Left lung (tissue), 10 donors: ENCODE data around the gene MAN1A1. TPM values are rescaled to one million over a fixed set of nuclear protein-coding genes. Genes with fewer than 3 reads are reported as not detected.

ENCODE experiments used
- ATAC-seq: fragments of 200-7000 bp; cut with Tn5 transposase; one replicate; pipeline ENCODE4 v1.9.1; 2020; ENCODE audit warnings: moderate library complexity
- DNase-seq, 4 donors: peaks; one replicate each; pipeline ENCODE4 v3.0.0-alpha.2; 2013 to 2020
- H3K27ac ChIP-seq, 2 donors: fragments of 200-600 bp; sonication (generic) in 1 of 2; one replicate each; pipeline versions ENCODE4 v1.5.0 to v1.8.0; 2020 to 2021
- H3K27me3 ChIP-seq, 2 donors: fragments of 200-600 bp; sonication (generic) in 1 of 2; one replicate each; pipeline versions ENCODE4 v1.5.0 to v1.8.0; 2020 to 2021
- H3K36me3 ChIP-seq, 2 donors: fragments of 200-600 bp; sonication (generic) in 1 of 2; one replicate each; pipeline versions ENCODE4 v1.5.0 to v1.8.0; 2020 to 2021
- H3K4me1 ChIP-seq, 2 donors: fragments of 200-600 bp; one replicate each; pipeline ENCODE4 v1.8.0; 2021
- H3K4me3 ChIP-seq, 2 donors: fragments of 200-600 bp; sonication (generic) in 1 of 2; one replicate each; pipeline versions ENCODE4 v1.5.0 to v1.8.0; 2020 to 2021; ENCODE audit warnings: mild to moderate bottlenecking in 1 of 2
- H3K9me3 ChIP-seq, 2 donors: fragments of 200-600 bp; sonication (generic) in 1 of 2; one replicate each; pipeline versions ENCODE4 v1.5.0 to v1.8.0; 2020 to 2021
- intact Hi-C, 2 donors: fragments of 100-400 bp; cut with DNase I; formaldehyde crosslinking; loops; one replicate each; pipeline versions ENCODE4 v1.11.2 to v1.14.2; 2022
- polyA plus RNA-seq, 6 donors: library from polyadenylated mRNA; unstranded; fragments of 120-200 nt; gene quantifications; one replicate each; pipeline ENCODE4 v1.2.1, GENCODE V29; 2013; ENCODE audit not compliant: insufficient read length in 6 of 6
- total RNA-seq, 2 donors: library from RNA; stranded (reverse); fragmentation: NEBNext Ultra II Directional; extraction: Animal tissue kit (Norgen Biotek cat#: 25700); gene quantifications; one replicate each; pipeline ENCODE4 v1.2.1, GENCODE V29; 2021
- TF ChIP-seq, protein P1 (sequence below), 2 donors: fragments of 200-600 bp; sonication (generic) in 1 of 2; IDR thresholded peaks; one replicate each; pipeline versions ENCODE4 v1.5.0 to v1.8.0; 2021; ENCODE audit warnings: antibody characterized with exemption in 2 of 2
- donor health status: DM: no; HTN: yes; CAD: no.
- donor health status: DM: no; HTN: no; CAD: no.

The MAN1A1 gene
- total and polyA plus RNA-seq, 8 donors, result 49.6 to 76.6 (median 58.1) TPM

DNA sequence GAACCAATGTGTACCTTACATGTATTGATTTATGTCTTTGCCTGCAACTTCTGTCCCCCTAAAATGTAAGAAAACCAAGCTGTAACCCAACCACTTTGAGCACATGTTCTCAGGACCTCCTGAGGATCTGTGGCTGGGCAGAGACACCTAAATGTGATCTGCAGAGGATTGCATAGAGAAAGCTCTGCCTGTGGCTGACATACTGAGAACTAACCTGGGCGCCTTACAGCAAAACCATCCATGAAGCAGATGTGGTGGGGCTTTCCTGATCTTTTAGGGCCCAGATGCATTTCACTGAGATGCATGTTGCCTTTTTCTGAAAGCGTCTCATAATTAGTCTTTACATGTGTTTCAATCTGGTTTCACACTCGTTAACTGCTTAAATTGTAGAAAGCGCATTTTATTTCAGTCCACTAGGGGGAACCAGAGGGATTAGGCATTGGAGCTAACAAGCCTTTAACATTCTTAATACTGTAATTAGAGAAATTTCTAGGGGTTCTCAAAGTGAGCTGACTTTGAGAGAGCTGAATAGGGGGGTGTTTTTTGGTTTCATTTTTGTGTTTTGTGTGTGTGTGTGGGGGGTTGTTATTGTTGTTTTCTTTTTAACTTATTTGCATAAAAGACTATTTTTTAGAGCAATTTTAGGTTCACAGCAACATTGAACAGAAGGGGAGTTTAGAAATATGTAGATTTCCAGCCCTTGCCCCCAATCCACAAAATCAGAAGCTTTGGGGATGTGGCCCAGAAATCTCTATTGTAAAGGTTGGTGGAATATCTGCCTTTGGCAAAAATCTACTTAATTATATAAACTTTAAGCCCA lies 220.2 kb downstream of the MAN1A1 start:
- TF ChIP-seq, protein P1, sequence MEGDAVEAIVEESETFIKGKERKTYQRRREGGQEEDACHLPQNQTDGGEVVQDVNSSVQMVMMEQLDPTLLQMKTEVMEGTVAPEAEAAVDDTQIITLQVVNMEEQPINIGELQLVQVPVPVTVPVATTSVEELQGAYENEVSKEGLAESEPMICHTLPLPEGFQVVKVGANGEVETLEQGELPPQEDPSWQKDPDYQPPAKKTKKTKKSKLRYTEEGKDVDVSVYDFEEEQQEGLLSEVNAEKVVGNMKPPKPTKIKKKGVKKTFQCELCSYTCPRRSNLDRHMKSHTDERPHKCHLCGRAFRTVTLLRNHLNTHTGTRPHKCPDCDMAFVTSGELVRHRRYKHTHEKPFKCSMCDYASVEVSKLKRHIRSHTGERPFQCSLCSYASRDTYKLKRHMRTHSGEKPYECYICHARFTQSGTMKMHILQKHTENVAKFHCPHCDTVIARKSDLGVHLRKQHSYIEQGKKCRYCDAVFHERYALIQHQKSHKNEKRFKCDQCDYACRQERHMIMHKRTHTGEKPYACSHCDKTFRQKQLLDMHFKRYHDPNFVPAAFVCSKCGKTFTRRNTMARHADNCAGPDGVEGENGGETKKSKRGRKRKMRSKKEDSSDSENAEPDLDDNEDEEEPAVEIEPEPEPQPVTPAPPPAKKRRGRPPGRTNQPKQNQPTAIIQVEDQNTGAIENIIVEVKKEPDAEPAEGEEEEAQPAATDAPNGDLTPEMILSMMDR (IDR thresholded peaks at IDR 0.05), result peak; percentile 61 to 83
- Histone ChIP-seq H3K4me3 (no peak overlapping the region), H3K36me3 (no peaks in the 10 kb centered on the region), H3K27ac (peak overlapping the region in 1 of 2 donors; percentile 39), H3K9me3 (no peaks in the 10 kb centered on the region), H3K27me3 (no peaks in the 10 kb centered on the region), H3K4me1 (peaks cover 15 to 25% of the 10 kb centered on the region in 2 donors)
- ATAC-seq (peak; percentile 90), DNase-seq (peak in 2 of 4 donors; percentile 59 to 75)
- intact Hi-C loops, result no loop called here

DNA sequence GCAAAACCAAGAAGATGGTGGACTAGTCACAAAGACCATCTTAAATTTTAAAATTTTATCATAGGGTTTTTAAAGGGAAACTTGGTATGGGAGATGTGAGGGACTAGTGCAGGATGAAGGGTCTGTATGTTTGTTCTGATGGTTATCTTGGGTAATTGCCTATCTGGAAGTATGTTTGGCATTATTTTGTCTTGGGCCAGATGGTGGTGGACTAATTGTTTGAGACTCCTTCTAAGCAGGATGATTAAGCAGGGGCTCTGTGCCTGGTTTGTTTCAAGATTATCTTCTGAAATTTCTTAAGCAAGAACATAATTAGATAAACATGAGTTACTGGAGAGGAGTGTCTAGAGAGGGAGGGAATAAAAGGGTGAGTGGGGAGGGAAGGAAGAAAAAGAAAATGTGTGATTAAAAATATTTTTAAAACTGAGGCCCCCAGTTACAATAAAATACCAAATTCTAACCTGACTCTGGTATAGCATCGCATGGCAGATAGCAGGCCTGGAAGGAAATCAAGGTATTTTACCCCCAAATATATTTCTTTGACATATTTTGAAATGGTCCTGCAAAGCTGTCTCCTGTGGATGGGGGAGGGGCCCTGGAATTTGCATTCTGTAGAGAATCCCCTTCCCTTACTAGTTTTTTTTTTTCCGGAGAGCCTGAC lies 221.2 kb downstream of the MAN1A1 start:
- no peaks in the 10 kb centered on the region for H3K36me3 ChIP-seq
- no peak for DNase-seq
- no peak for ATAC-seq
- TF ChIP-seq, protein P1 (IDR thresholded peaks at IDR 0.05), result no peak
- no peaks in the 10 kb centered on the region for H3K27me3 ChIP-seq
- peaks cover 15 to 25% of the 10 kb centered on the region in 2 donors for H3K4me1 ChIP-seq
- H3K4me3 ChIP-seq, result no peak overlapping the region
- intact Hi-C loops, result no loop called here
- H3K9me3 ChIP-seq, result no peaks in the 10 kb centered on the region
- H3K27ac ChIP-seq, result no peak overlapping the region

DNA sequence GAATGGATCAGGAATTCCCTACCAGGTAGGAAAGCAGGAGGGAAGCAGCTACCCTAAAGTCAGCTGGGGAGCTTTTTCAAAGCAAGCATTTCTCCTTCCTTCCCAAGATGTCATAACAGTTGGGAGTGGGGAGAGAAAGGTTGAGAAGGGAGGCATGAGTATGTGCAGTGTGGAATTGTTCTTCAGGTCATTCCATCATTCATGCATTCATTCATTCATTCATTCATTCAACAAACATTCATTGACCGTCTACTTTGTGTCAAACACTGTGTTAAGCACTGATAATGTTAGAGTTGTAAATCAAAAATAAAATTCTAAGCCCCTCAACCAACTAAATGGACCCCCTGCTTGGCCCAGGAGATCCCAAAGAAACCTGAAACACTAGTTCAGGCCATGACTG lies 221.9 kb downstream of the MAN1A1 start:
- Histone ChIP-seq H3K27ac (no peak overlapping the region), H3K27me3 (no peaks in the 10 kb centered on the region), H3K9me3 (no peaks in the 10 kb centered on the region), H3K36me3 (no peaks in the 10 kb centered on the region), H3K4me3 (no peak overlapping the region), H3K4me1 (peaks cover 15 to 24% of the 10 kb centered on the region in 2 donors)
- DNase-seq (no peak), ATAC-seq (no peak)
- intact Hi-C loops, result no loop called here
- TF ChIP-seq, protein P1 (IDR thresholded peaks at IDR 0.05), result no peak
